HCT116 (cell line): ENCODE data around the gene EEF2KMT. TPM values are rescaled to one million over a fixed set of nuclear protein-coding genes. Genes with fewer than 3 reads are reported as not detected.
"Not testable (repeated sequence)": the region's sequence is repeated elsewhere in the genome, so short reads cannot be mapped to it uniquely, and the experiment has no call there.

Experiments
- ATAC-seq: fragments of 200-7000 bp; cut with Tn5 transposase; 2 replicates; pipeline ENCODE4 v1.9.1; 2020; ENCODE audit warnings: mild to moderate bottlenecking, moderate library complexity
- Bru-seq: library from RNA; stranded (reverse); fragments of 400-500 nt; gene quantifications from one replicate; lab custom pipeline; 2021; lab: Mats Ljungman, UMichigan
- BruChase-seq, 2 experiments: library from RNA; stranded (reverse); fragments of 400-500 nt; gene quantifications; one replicate each; lab custom pipeline; 2021; lab: Mats Ljungman, UMichigan
- BruUV-seq: library from RNA; stranded (reverse); fragments of 400-500 nt; replicated peaks from 2 replicates; lab custom pipeline; 2021; lab: Mats Ljungman, UMichigan
- CTCF ChIA-PET: fragments of 300-600 bp; sonication (Branson Sonifier 250); formaldehyde crosslinking; loops from one replicate; lab custom pipeline; 2021; ENCODE audit warnings: antibody characterized with exemption; lab: Charles Lee
- POLR2A ChIA-PET: fragments of 300-600, 350-600 bp; sonication (Branson Sonifier 250); formaldehyde crosslinking; loops from one replicate; lab custom pipeline; 2021; ENCODE audit warnings: antibody characterized with exemption; lab: Charles Lee
- RAD21 ChIA-PET, 2 experiments: fragments of 300-600 bp; sonication (Branson Sonifier 250); formaldehyde crosslinking; loops; one replicate each; lab custom pipeline; 2023; ENCODE audit warnings: low total read pairs in 2 of 2; ENCODE audit not compliant: uncharacterized antibody in 2 of 2, unreplicated experiment in 2 of 2, low non-redundant PET in 1 of 2; lab: Charles Lee
- DNase-seq: peaks from one replicate; pipeline ENCODE4 v3.0.0-alpha.2; 2010; ENCODE audit warnings: low read depth, low spot score
- H2AFZ ChIP-seq: fragments of 200-600 bp; shearing (Covaris generic), sonication (generic); 2 replicates; pipeline ENCODE4 v1.6.1; 2017; ENCODE audit warnings: low read depth, mixed run types, mixed read lengths, antibody characterized with exemption, low read length; ENCODE audit not compliant: poor library complexity, severe bottlenecking
- H3K27ac ChIP-seq: 2 replicates; pipeline ENCODE4 v1.5.1; 2012; ENCODE audit warnings: low read depth, low read length
- H3K27me3 ChIP-seq: fragments of 200-600 bp; sonication (generic); 2 replicates; pipeline ENCODE4 v1.6.1; 2016; ENCODE audit warnings: mixed run types, low read length, mixed read lengths; ENCODE audit not compliant: insufficient read depth
- H3K36me3 ChIP-seq, 2 experiments: fragments of 200-500 bp in 1 of 2; fragments of 200-600 bp in 1 of 2; sonication (Bioruptor generic) in 1 of 2; sonication (generic) in 1 of 2; 2 replicates each; pipeline versions ENCODE4 v1.5.1 to v1.6.1; 2014 to 2016; ENCODE audit warnings: low read length in 2 of 2, inconsistent platforms in 1 of 2, mixed read lengths in 1 of 2, mixed run types in 1 of 2; ENCODE audit not compliant: insufficient read depth in 2 of 2, control insufficient read depth in 1 of 2
- H3K4me1 ChIP-seq, 2 experiments: fragments of 200-600 bp in 1 of 2; sonication (generic) in 1 of 2; 2 replicates each; pipeline versions ENCODE4 v1.5.1 to v1.6.1; 2012 to 2017; ENCODE audit warnings: low read length in 2 of 2, inconsistent platforms in 1 of 2, mild to moderate bottlenecking in 1 of 2, mixed read lengths in 1 of 2, mixed run types in 1 of 2, moderate library complexity in 1 of 2; ENCODE audit not compliant: insufficient read depth in 2 of 2, control insufficient read depth in 1 of 2
- H3K4me2 ChIP-seq: fragments of 200-600 bp; sonication (generic); 2 replicates; pipeline ENCODE4 v1.6.1; 2017; ENCODE audit warnings: mixed run types, low read length, mixed read lengths
- H3K4me3 ChIP-seq, 2 experiments: fragments of 200-600 bp in 1 of 2; sonication (generic) in 1 of 2; replicated peaks in 1 of 2; 2 replicates each; pipeline ENCODE4 v1.5.1; 2011 to 2016; ENCODE audit warnings: low read length in 2 of 2, control low read depth in 1 of 2, low read depth in 1 of 2, mild to moderate bottlenecking in 1 of 2, mixed read lengths in 1 of 2, mixed run types in 1 of 2
- H3K79me2 ChIP-seq: fragments of 200-600 bp; sonication (generic); 2 replicates; pipeline ENCODE4 v1.6.1; 2017; ENCODE audit warnings: mild to moderate bottlenecking, mixed run types, low read length, moderate library complexity, mixed read lengths; ENCODE audit not compliant: insufficient read depth
- H3K9ac ChIP-seq: fragments of 200-600 bp; sonication (generic); 2 replicates; pipeline ENCODE4 v1.6.1; 2016; ENCODE audit warnings: low read length, mixed read lengths
- H3K9me2 ChIP-seq: fragments of 200-600 bp; sonication (generic), shearing (Covaris generic); 2 replicates; pipeline ENCODE4 v1.6.1; 2017; ENCODE audit warnings: mixed run types, mild to moderate bottlenecking, moderate library complexity; ENCODE audit not compliant: insufficient read depth
- H3K9me3 ChIP-seq, 2 experiments: fragments of 200-500 bp in 1 of 2; fragments of 200-600 bp in 1 of 2; sonication (Bioruptor generic) in 1 of 2; sonication (generic) in 1 of 2; 2 replicates each; pipeline ENCODE4 v1.6.1; 2014 to 2017; ENCODE audit warnings: low read length in 2 of 2, mixed read lengths in 2 of 2, inconsistent platforms in 1 of 2, low read depth in 1 of 2, mild to moderate bottlenecking in 1 of 2, mixed run types in 1 of 2, moderate library complexity in 1 of 2; ENCODE audit not compliant: control insufficient read depth in 1 of 2, insufficient read depth in 1 of 2
- H4K20me1 ChIP-seq: fragments of 200-600 bp; sonication (generic), shearing (Covaris generic); 2 replicates; pipeline ENCODE4 v1.6.1; 2017; ENCODE audit warnings: mixed run types, mild to moderate bottlenecking, moderate library complexity; ENCODE audit not compliant: insufficient read depth
- EGR1 ChIP-seq: IDR thresholded peaks from 2 replicates; pipeline ENCODE4 v1.6.1; 2012; ENCODE audit warnings: low read depth
- POLR2AphosphoS5 ChIP-seq: IDR thresholded peaks from 2 replicates; pipeline ENCODE4 v1.6.1; 2011; ENCODE audit warnings: mild to moderate bottlenecking, low read depth, low read length, moderate library complexity
- SIN3A ChIP-seq: IDR thresholded peaks from 2 replicates; pipeline ENCODE4 v1.6.1; 2012; ENCODE audit warnings: low read depth
- YY1 ChIP-seq: IDR thresholded peaks from 2 replicates; pipeline ENCODE4 v1.6.1; 2011; ENCODE audit warnings: low read length, low read depth, moderate library complexity, mild to moderate bottlenecking; ENCODE audit not compliant: insufficient replicate concordance; ENCODE audit errors: extremely low read depth
- intact Hi-C: fragments of 100-400 bp; cut with micrococcal nuclease; formaldehyde crosslinking; loops from 2 replicates; pipeline ENCODE4 v1.10.0; 2022
- long read RNA-seq: library from polyadenylated mRNA; unstranded; transcript quantifications from one replicate; pipeline ENCODE4 v2.0.0, GENCODE V29; 2021; ENCODE audit not compliant: unreplicated experiment
- polyA plus RNA-seq: library from polyadenylated mRNA; unstranded; fragments of >200 nt; gene quantifications from 2 replicates; pipeline ENCODE4 v1.2.1, GENCODE V29; 2012; ENCODE audit warnings: missing spikeins
- total RNA-seq: library from RNA; stranded (reverse); gene quantifications from one replicate; pipeline ENCODE4 v1.2.1, GENCODE V29; 2021; ENCODE audit not compliant: unreplicated experiment
- TF ChIP-seq, protein P1 (sequence below): IDR thresholded peaks from 2 replicates; pipeline ENCODE4 v1.6.1; 2012

EEF2KMT gene, protein sequence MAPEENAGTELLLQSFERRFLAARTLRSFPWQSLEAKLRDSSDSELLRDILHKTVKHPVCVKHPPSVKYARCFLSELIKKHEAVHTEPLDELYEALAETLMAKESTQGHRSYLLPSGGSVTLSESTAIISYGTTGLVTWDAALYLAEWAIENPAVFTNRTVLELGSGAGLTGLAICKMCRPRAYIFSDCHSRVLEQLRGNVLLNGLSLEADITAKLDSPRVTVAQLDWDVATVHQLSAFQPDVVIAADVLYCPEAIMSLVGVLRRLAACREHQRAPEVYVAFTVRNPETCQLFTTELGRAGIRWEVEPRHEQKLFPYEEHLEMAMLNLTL
- total RNA-seq: 25.6 TPM
- polyA plus RNA-seq: 14.0 and 15.6 TPM in 2 replicates
- Bru-seq, nascent RNA: percentile 53 among the genes with signal in this experiment
- BruChase-seq, experiment 1, labeled RNA remaining after a 6-hour chase: percentile 49 among the genes with signal in this experiment
- BruChase-seq, experiment 2, labeled RNA remaining after a 2-hour chase: percentile 51 among the genes with signal in this experiment
- long read RNA-seq, transcript EEF2KMT-201 (8 exons, 2,390 nt): major isoform, 39 of 108 reads
- long read RNA-seq, transcript EEF2KMT-202 (7 exons, 2,268 nt): minor isoform, 18 of 108 reads
- long read RNA-seq, partial matches to known transcripts: 27 of 108 reads
- long read RNA-seq, other reads (novel, unspliced or antisense): 21 of 108 reads

GRCh38 chr16:5097470-5098220 is at the start of gene EEF2KMT:
EEF2KMT (minus strand) TSS chr16:5097795; CDS start chr16:5097739, 56 bp downstream.
- H3K9ac ChIP-seq: peak within 1 kb of the TSS; percentile 88
- H3K9me2 ChIP-seq, H3K9me3 ChIP-seq, BruUV-seq, intact Hi-C loops, H3K36me3 ChIP-seq, H4K20me1 ChIP-seq, H3K79me2 ChIP-seq, H3K27me3 ChIP-seq, H2AFZ ChIP-seq, RAD21 ChIA-PET: not testable (repeated sequence)
- DNase-seq (peak; percentile 98), ATAC-seq (peak; percentile 98)
- peak within 1 kb of the TSS; percentile 73 to 77 for H3K4me3 ChIP-seq
- peaks cover 3 to 21% of the 10 kb centered on the region in 2 experiments; a peak in 1 of 4 replicates for H3K4me1 ChIP-seq
- CTCF ChIA-PET: interaction anchor here (0.8 kb wide), 1 partner anchor 13 kb away, joined by 3 read pairs; no protein-coding TSS in a partner anchor
- POLR2A ChIA-PET: interaction anchor here (0.6 kb wide), 2 partner anchors 11 to 601 kb away, joined by 3 read pairs; no protein-coding TSS in a partner anchor
- TF ChIP-seq, protein P1, sequence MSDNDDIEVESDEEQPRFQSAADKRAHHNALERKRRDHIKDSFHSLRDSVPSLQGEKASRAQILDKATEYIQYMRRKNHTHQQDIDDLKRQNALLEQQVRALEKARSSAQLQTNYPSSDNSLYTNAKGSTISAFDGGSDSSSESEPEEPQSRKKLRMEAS: peak; percentile 63; the same call in 1 of the 2 replicates
- TF ChIP-seq SIN3A: 0 out of 2 replicates have a peak, but pooled peaks have one; percentile 34
- TF ChIP-seq EGR1: peak; percentile 84
- TF ChIP-seq POLR2AphosphoS5: peak; percentile 41; the same call in 1 of the 2 replicates
- peak; percentile 71 for TF ChIP-seq YY1
- H3K27ac ChIP-seq: peak within 1 kb of the TSS; percentile 64
- peak within 1 kb of the TSS; percentile 85 for H3K4me2 ChIP-seq

DNA sequence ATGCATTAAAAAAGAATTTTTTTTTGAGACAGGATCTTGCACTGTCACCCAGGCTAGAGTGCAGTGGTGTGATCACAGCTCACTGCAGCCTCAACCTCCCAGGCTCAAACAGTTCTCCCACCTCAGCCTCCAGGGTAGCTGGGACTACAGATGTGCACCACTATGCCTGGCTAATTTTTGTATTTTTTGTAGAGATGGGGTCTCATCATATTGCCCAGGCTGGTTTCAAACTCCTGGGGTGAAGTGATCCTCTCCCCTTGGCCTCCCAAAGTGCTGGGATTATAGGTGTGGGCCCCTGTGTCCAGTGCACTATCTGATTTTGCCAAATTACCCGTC is 47.0 kb upstream of the EEF2KMT start:
- H3K27me3 ChIP-seq, H2AFZ ChIP-seq, BruUV-seq, intact Hi-C loops, H3K9ac ChIP-seq, H3K9me3 ChIP-seq, DNase-seq, RAD21 ChIA-PET, ATAC-seq, H3K27ac ChIP-seq, H3K79me2 ChIP-seq, H3K36me3 ChIP-seq, H3K9me2 ChIP-seq, H3K4me3 ChIP-seq, H3K4me1 ChIP-seq, POLR2A ChIA-PET, H4K20me1 ChIP-seq, H3K4me2 ChIP-seq, CTCF ChIA-PET: not testable (repeated sequence)
